GM23338 (cell line): ENCODE results near the gene NWD2.

Experiments used
- CREB1 ChIP-seq: fragments of 250-450 bp; sonication (Bioruptor Pico); IDR thresholded peaks from 2 replicates; pipeline ENCODE4 v1.5.0; 2020; ENCODE audit warnings: low read depth, mild to moderate bottlenecking, moderate library complexity
- EZH2 ChIP-seq: fragments of 200-600 bp; sonication (generic); IDR thresholded peaks from one replicate; pipeline ENCODE4 v1.8.0; 2017; ENCODE audit warnings: antibody characterized with exemption, mild to moderate bottlenecking, low read depth; ENCODE audit not compliant: unreplicated experiment
- EZH2phosphoT487 ChIP-seq: fragments of 200-600 bp; sonication (generic); IDR thresholded peaks from one replicate; pipeline ENCODE4 v1.8.1; 2018; ENCODE audit warnings: antibody characterized with exemption; ENCODE audit not compliant: unreplicated experiment
- JUNB ChIP-seq: IDR thresholded peaks from one replicate; pipeline ENCODE4 v1.6.1; 2016; ENCODE audit warnings: antibody characterized with exemption; ENCODE audit not compliant: unreplicated experiment
- NANOG ChIP-seq: IDR thresholded peaks from 2 replicates; pipeline ENCODE4 v1.6.1; 2016; ENCODE audit warnings: antibody characterized with exemption, borderline replicate concordance
- POLR2AphosphoS5 ChIP-seq: IDR thresholded peaks from 2 replicates; pipeline ENCODE4 v1.6.1; 2016; ENCODE audit warnings: antibody characterized with exemption, low read depth
- REST ChIP-seq: IDR thresholded peaks from one replicate; pipeline ENCODE4 v1.6.1; 2018; ENCODE audit warnings: antibody characterized with exemption; ENCODE audit not compliant: unreplicated experiment
- STAT1 ChIP-seq: IDR thresholded peaks from one replicate; pipeline ENCODE4 v1.6.1; 2016; ENCODE audit warnings: antibody characterized with exemption; ENCODE audit not compliant: unreplicated experiment
- ZNF114 ChIP-seq: fragments of 250-450 bp; sonication (Bioruptor Pico); IDR thresholded peaks from 2 replicates; pipeline ENCODE4 v1.5.0; 2020; ENCODE audit warnings: mild to moderate bottlenecking, moderate library complexity
- ZNF331 ChIP-seq: fragments of 250-450 bp; sonication (Bioruptor Pico); IDR thresholded peaks from 2 replicates; pipeline ENCODE4 v1.5.0; 2020; ENCODE audit warnings: low read depth, mild to moderate bottlenecking, moderate library complexity
- ZNF462 ChIP-seq: fragments of 250-450 bp; sonication (Bioruptor Pico); IDR thresholded peaks from 2 replicates; pipeline ENCODE4 v1.5.0; 2020; ENCODE audit warnings: mild to moderate bottlenecking, moderate library complexity
- TF ChIP-seq, protein P1 (sequence below), 2 experiments: fragments of 200-600 bp in 1 of 2; sonication (generic) in 1 of 2; conservative IDR thresholded peaks; 2 replicates each; pipeline versions ENCODE4 v1.5.1 to v1.6.1; 2016 to 2017; ENCODE audit warnings: antibody characterized with exemption in 2 of 2, low read depth in 2 of 2, mild to moderate bottlenecking in 2 of 2, moderate library complexity in 1 of 2
- TF ChIP-seq, protein P2 (sequence below): IDR thresholded peaks from 2 replicates; pipeline ENCODE4 v1.6.1; 2016; ENCODE audit warnings: antibody characterized with exemption

GRCh38 chr4:37245391-37245954 lies 930 bp downstream of the NWD2 start:
- TF ChIP-seq, protein P1, sequence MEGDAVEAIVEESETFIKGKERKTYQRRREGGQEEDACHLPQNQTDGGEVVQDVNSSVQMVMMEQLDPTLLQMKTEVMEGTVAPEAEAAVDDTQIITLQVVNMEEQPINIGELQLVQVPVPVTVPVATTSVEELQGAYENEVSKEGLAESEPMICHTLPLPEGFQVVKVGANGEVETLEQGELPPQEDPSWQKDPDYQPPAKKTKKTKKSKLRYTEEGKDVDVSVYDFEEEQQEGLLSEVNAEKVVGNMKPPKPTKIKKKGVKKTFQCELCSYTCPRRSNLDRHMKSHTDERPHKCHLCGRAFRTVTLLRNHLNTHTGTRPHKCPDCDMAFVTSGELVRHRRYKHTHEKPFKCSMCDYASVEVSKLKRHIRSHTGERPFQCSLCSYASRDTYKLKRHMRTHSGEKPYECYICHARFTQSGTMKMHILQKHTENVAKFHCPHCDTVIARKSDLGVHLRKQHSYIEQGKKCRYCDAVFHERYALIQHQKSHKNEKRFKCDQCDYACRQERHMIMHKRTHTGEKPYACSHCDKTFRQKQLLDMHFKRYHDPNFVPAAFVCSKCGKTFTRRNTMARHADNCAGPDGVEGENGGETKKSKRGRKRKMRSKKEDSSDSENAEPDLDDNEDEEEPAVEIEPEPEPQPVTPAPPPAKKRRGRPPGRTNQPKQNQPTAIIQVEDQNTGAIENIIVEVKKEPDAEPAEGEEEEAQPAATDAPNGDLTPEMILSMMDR (conservative IDR thresholded peaks at IDR 0.05; ENCODE audit: low read depth in 2 of 2), result no peak
- TF ChIP-seq EZH2 (no peak), POLR2AphosphoS5 (no peak), ZNF331 (CRISPR knock-in tag) (no peak), REST (no peak), CREB1 (CRISPR knock-in tag) (no peak), ZNF114 (CRISPR knock-in tag) (no peak), JUNB (no peak), EZH2phosphoT487 (no peak), NANOG (no peak), STAT1 (no peak), ZNF462 (CRISPR knock-in tag) (no peak)
- TF ChIP-seq, protein P2, sequence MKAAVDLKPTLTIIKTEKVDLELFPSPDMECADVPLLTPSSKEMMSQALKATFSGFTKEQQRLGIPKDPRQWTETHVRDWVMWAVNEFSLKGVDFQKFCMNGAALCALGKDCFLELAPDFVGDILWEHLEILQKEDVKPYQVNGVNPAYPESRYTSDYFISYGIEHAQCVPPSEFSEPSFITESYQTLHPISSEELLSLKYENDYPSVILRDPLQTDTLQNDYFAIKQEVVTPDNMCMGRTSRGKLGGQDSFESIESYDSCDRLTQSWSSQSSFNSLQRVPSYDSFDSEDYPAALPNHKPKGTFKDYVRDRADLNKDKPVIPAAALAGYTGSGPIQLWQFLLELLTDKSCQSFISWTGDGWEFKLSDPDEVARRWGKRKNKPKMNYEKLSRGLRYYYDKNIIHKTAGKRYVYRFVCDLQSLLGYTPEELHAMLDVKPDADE, result no peak
